Vagina (tissue), 2 donors: ENCODE measurements around the gene PARD6B. TPM values are rescaled to one million over a fixed set of nuclear protein-coding genes. Genes with fewer than 3 reads are reported as not detected.

Experiments
- DNase-seq, 2 donors: peaks; one replicate each; pipeline ENCODE4 v3.0.0-alpha.2; 2017; ENCODE audit errors: extremely low spot score in 2 of 2
- H3K27ac ChIP-seq: fragments of 200-600 bp; sonication (generic); one replicate; pipeline ENCODE4 v1.5.1; 2019
- H3K27me3 ChIP-seq: fragments of 200-600 bp; sonication (generic); one replicate; pipeline ENCODE4 v1.5.1; 2019
- H3K36me3 ChIP-seq, 2 donors: fragments of 200-600 bp; sonication (generic); one replicate each; pipeline ENCODE4 v1.5.1; 2017 to 2019
- H3K4me1 ChIP-seq: fragments of 200-600 bp; sonication (generic); one replicate; pipeline ENCODE4 v1.5.1; 2019
- H3K4me3 ChIP-seq, 2 donors: fragments of 200-600 bp; sonication (generic); 1 replicate in 1 of 2; 2 replicates in 1 of 2; pipeline ENCODE4 v1.5.1; 2016 to 2019
- H3K9me3 ChIP-seq: fragments of 200-600 bp; sonication (generic); one replicate; pipeline ENCODE4 v1.5.1; 2019
- POLR2A ChIP-seq, 2 donors: fragments of 450-650 bp; IDR thresholded peaks; one replicate each; pipeline ENCODE4 v1.6.1; 2017; ENCODE audit warnings: antibody characterized with exemption in 2 of 2, mild to moderate bottlenecking in 2 of 2, moderate library complexity in 2 of 2
- POLR2AphosphoS5 ChIP-seq, 2 donors: sonication (generic); formaldehyde crosslinking; IDR thresholded peaks; one replicate each; pipeline ENCODE4 v1.9.0; 2017; ENCODE audit warnings: antibody characterized with exemption in 2 of 2, mild to moderate bottlenecking in 2 of 2, low read depth in 1 of 2; ENCODE audit not compliant: insufficient read depth in 1 of 2
- intact Hi-C: fragments of 100-400 bp; cut with DNase I; formaldehyde crosslinking; loops from one replicate; pipeline ENCODE4 v1.15.1; 2023
- total RNA-seq: library from RNA; depleted of rRNA; stranded (reverse); fragments of >200 nt; gene quantifications from one replicate; pipeline ENCODE4 v1.2.3, GENCODE V29; 2016
- TF ChIP-seq, protein P1 (sequence below), 3 experiments: fragments of 450-650 bp in 2 of 3; fragments of 200-600 bp in 1 of 3; sonication (generic) in 1 of 3; IDR thresholded peaks; one replicate each; pipeline ENCODE4 v1.5.1; 2017 to 2019; ENCODE audit warnings: antibody characterized with exemption in 3 of 3, mild to moderate bottlenecking in 2 of 3, moderate library complexity in 2 of 3

The PARD6B gene
- total RNA-seq, 1 donor from 2014 or later, result 4.7 TPM

DNA sequence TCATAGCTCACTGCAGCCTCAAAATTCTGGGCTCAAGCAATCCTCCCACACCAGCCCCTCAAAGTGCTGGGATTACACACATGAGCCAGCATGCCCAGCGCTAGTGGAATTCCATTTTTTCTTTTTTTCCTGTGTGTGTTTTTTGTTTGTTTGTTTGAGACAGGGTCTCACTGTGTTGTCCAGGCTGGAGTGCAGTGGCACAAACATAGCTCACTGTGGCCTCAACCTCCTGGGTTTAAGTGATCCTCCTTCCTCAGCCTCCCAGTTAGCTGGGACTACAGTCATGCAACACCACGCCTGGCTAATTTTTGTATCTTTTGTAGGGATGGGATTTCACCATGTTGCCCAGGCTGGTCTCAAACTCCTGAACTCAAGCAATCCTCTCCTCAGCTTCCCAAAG, 14.1 kb upstream of the PARD6B start:
- Histone ChIP-seq H3K27ac (peak overlapping the region; percentile 68), H3K36me3 (no peaks in the 10 kb centered on the region), H3K27me3 (no peaks in the 10 kb centered on the region), H3K4me3 (no peak overlapping the region), H3K9me3 (no peaks in the 10 kb centered on the region), H3K4me1 (peaks cover 4% of the 10 kb centered on the region)
- no peak for DNase-seq
- intact Hi-C loops, result loop anchor here (10.0 kb wide), 1 partner anchor 93 kb away; no protein-coding TSS in a partner anchor
- TF ChIP-seq, protein P1, sequence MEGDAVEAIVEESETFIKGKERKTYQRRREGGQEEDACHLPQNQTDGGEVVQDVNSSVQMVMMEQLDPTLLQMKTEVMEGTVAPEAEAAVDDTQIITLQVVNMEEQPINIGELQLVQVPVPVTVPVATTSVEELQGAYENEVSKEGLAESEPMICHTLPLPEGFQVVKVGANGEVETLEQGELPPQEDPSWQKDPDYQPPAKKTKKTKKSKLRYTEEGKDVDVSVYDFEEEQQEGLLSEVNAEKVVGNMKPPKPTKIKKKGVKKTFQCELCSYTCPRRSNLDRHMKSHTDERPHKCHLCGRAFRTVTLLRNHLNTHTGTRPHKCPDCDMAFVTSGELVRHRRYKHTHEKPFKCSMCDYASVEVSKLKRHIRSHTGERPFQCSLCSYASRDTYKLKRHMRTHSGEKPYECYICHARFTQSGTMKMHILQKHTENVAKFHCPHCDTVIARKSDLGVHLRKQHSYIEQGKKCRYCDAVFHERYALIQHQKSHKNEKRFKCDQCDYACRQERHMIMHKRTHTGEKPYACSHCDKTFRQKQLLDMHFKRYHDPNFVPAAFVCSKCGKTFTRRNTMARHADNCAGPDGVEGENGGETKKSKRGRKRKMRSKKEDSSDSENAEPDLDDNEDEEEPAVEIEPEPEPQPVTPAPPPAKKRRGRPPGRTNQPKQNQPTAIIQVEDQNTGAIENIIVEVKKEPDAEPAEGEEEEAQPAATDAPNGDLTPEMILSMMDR (IDR thresholded peaks at IDR 0.05), result no peak
- TF ChIP-seq POLR2AphosphoS5 (IDR thresholded peaks at IDR 0.05; ENCODE audit: insufficient read depth in 1 of 2, low read depth in 1 of 2) (no peak), POLR2A (IDR thresholded peaks at IDR 0.05) (no peak)

DNA sequence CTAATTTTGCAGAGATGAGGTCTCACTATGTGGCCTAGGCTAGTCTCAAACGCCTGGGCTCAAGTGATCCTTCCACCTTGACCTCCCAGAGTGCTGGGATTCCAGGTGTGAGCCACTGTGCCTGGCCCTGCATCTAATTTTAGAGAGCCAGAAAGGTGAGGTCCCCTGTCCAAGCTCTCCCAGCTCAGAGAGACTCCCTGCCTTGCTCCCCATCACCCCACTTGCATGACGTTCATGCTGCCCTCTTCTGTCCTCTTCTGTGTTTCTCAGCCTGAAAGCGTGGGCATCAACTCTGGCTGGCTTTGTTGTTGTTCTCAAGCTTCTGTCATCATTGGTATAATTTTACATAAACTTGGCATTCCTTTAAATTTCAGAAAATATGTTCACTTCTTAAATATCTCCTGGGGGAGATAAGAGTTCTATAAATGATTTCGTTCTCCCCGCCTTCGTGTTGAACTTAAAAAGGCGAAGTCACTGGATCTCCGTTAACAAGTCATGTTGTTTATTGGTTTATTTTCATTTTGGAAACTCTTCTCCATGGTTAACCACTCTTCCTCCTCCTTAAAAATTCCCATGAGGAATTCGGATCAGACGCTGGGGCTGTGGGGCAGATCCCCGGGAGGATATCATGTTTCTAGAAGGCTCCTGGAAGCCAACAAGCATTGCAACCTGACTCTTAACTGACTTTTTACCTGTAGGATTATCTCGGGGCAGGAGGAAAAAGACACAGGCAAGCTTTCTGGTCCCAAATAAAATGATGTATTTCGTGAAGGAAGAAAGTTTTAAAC, 13.2 kb upstream of the PARD6B start:
- Histone ChIP-seq H3K9me3 (no peaks in the 10 kb centered on the region), H3K4me1 (peaks cover 10% of the 10 kb centered on the region), H3K4me3 (no peak overlapping the region), H3K36me3 (no peaks in the 10 kb centered on the region), H3K27ac (peak overlapping the region; percentile 68), H3K27me3 (no peaks in the 10 kb centered on the region)
- intact Hi-C loops, result loop anchor here (10.0 kb wide), 1 partner anchor 93 kb away; no protein-coding TSS in a partner anchor
- TF ChIP-seq, protein P1 (IDR thresholded peaks at IDR 0.05), result no peak
- TF ChIP-seq POLR2AphosphoS5 (IDR thresholded peaks at IDR 0.05; ENCODE audit: insufficient read depth in 1 of 2, low read depth in 1 of 2) (peak in 1 of 2 donors; percentile 14), POLR2A (IDR thresholded peaks at IDR 0.05) (no peak)
- DNase-seq, result no peak

DNA sequence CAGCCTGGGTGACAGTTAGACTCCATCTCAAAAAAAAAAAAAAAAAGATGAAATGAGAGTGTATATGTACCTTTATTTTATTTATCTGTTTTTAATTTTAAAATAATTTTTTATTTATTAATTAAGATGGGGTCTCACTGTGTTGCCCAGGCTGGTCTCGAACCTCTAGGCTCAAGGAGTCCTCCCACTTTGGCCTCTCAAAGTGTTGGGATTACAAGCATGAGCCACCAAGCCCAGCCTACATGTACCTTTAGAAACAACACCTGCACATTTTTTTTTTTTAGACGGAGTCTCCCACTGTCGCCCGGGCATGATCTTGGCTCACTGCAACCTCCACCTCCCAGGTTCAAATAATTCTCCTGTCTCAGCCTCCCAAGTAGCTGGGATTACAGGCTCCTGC, 12.1 kb upstream of the PARD6B start:
- intact Hi-C loops, result loop anchor here (10.0 kb wide), 1 partner anchor 95 kb away; no protein-coding TSS in a partner anchor
- Histone ChIP-seq H3K36me3 (no peaks in the 10 kb centered on the region), H3K27ac (no peak overlapping the region), H3K4me1 (peaks cover 11% of the 10 kb centered on the region), H3K9me3 (no peaks in the 10 kb centered on the region), H3K4me3 (no peak overlapping the region), H3K27me3 (no peaks in the 10 kb centered on the region)
- no peak for DNase-seq
- TF ChIP-seq, protein P1 (IDR thresholded peaks at IDR 0.05), result no peak
- TF ChIP-seq POLR2AphosphoS5 (IDR thresholded peaks at IDR 0.05; ENCODE audit: insufficient read depth in 1 of 2, low read depth in 1 of 2) (no peak), POLR2A (IDR thresholded peaks at IDR 0.05) (no peak)

DNA sequence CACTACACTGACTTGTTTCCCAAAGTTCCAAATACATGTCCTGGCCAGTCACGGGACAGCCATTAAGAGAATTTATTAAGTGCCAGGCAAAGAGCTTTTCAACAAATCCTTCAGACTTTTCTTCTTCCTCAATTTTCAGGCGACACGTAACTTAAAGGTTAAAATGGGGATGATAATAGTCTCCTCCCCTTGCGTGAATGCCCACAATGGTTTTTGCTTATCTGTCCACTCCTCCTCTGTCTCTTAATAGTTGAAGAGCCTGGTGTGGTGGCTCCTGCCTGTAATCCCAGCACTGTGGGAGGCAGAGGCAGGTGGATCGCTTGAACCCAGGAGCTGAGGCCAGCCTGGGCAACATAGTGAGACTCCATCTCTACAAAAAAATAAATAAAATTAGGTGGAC, 11.4 kb upstream of the PARD6B start:
- DNase-seq, result no peak
- intact Hi-C loops, result no loop called here
- H3K27ac ChIP-seq, result no peak overlapping the region
- H3K4me1 ChIP-seq, result peaks cover 17% of the 10 kb centered on the region
- no peaks in the 10 kb centered on the region for H3K36me3 ChIP-seq
- H3K27me3 ChIP-seq, result no peaks in the 10 kb centered on the region
- TF ChIP-seq POLR2A (IDR thresholded peaks at IDR 0.05) (no peak), POLR2AphosphoS5 (IDR thresholded peaks at IDR 0.05; ENCODE audit: insufficient read depth in 1 of 2, low read depth in 1 of 2) (no peak)
- TF ChIP-seq, protein P1 (IDR thresholded peaks at IDR 0.05), result no peak
- no peak overlapping the region for H3K4me3 ChIP-seq
- no peaks in the 10 kb centered on the region for H3K9me3 ChIP-seq

DNA sequence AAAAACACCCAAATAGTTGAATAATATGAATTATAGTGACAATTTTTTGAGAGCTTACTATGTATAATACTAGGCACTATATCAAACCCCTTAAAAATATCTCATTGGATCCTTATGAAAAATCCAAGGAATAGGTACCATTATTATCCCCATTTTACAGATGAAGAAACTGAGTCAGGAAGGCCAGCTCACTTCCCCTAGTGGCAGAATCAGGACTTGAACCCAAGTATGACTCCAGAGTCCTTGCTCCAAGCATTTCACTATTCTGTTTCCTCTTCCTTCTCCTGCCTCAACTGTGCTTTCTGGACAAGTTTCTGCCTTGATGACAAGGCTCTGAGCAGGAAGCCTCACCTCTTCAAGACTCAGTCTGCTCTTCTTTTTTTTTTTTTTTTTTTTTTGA, 10.8 kb upstream of the PARD6B start:
- intact Hi-C loops, result no loop called here
- no peak for DNase-seq
- TF ChIP-seq POLR2A (IDR thresholded peaks at IDR 0.05), result no peak
- TF ChIP-seq, protein P1 (IDR thresholded peaks at IDR 0.05), result no peak
- TF ChIP-seq POLR2AphosphoS5 (IDR thresholded peaks at IDR 0.05; ENCODE audit: insufficient read depth in 1 of 2, low read depth in 1 of 2), result no peak
- Histone ChIP-seq H3K27me3 (no peaks in the 10 kb centered on the region), H3K4me1 (peaks cover 22% of the 10 kb centered on the region), H3K36me3 (no peaks in the 10 kb centered on the region), H3K27ac (peak overlapping the region; percentile 74), H3K4me3 (no peak overlapping the region), H3K9me3 (no peaks in the 10 kb centered on the region)
